HG02840 (cell line): Measurements from ENCODE around the gene ANP32A.
"Not testable (repeated sequence)": the region's sequence is repeated elsewhere in the genome, so short reads cannot be mapped to it uniquely, and the experiment has no call there.

Experiments used
- ATAC-seq: cut with Tn5 transposase; IDR thresholded peaks from one replicate; pipeline ENCODE4 v1.9.1; 2021; ENCODE audit warnings: mild to moderate bottlenecking, moderate library complexity, moderate number of reproducible peaks; ENCODE audit not compliant: unreplicated experiment, low FRiP score

The ANP32A gene

GRCh38 chr15:68820295-68821189 lies at the start of gene ANP32A:
Gene ANP32A, minus strand, starts transcription at chr15:68820895. Its CDS starts 144 bp downstream, at chr15:68820751.
- ATAC-seq, result peak; percentile 57

- no peak for ATAC-seq
Observed at GRCh38 chr15:68868296-68868695, 47.6 kb upstream of the ANP32A start.

- no peak for ATAC-seq
Observed at GRCh38 chr15:68862415-68862814, 41.7 kb upstream of the ANP32A start.

- not testable (repeated sequence) for ATAC-seq
Observed at GRCh38 chr15:68858666-68859065, 38.0 kb upstream of the ANP32A start.

GRCh38 chr15:68857443-68857842 lies 36.7 kb upstream of the ANP32A start:
- ATAC-seq, result not testable (repeated sequence)

GRCh38 chr15:68852461-68852860 lies 31.8 kb upstream of the ANP32A start:
- ATAC-seq, result no peak

GRCh38 chr15:68851971-68852370 lies 31.3 kb upstream of the ANP32A start:
- ATAC-seq, result no peak

GRCh38 chr15:68849497-68849896 lies 28.8 kb upstream of the ANP32A start:
- ATAC-seq, result no peak

GRCh38 chr15:68846851-68847439 lies 26.2 kb upstream of the ANP32A start:
- no peak for ATAC-seq

GRCh38 chr15:68844856-68845550 lies 24.3 kb upstream of the ANP32A start:
- ATAC-seq, result no peak

- ATAC-seq, result no peak
Observed at GRCh38 chr15:68843425-68844311, 23.0 kb upstream of the ANP32A start.

- ATAC-seq, result no peak
Observed at GRCh38 chr15:68842958-68843357, 22.3 kb upstream of the ANP32A start.

GRCh38 chr15:68834346-68834745 lies 13.7 kb upstream of the ANP32A start:
- ATAC-seq, result no peak

- no peak for ATAC-seq
Observed at GRCh38 chr15:68833700-68834331, 13.1 kb upstream of the ANP32A start.

- ATAC-seq, result no peak
Observed at GRCh38 chr15:68830141-68830785, 9.6 kb upstream of the ANP32A start.

- no peak for ATAC-seq
Observed at GRCh38 chr15:68829068-68829467, 8.4 kb upstream of the ANP32A start.

- no peak for ATAC-seq
Observed at GRCh38 chr15:68823561-68823960, 2.9 kb upstream of the ANP32A start.

- ATAC-seq, result no peak
Observed at GRCh38 chr15:68822818-68823217, 2.1 kb upstream of the ANP32A start.

- ATAC-seq, result no peak
Observed at GRCh38 chr15:68821841-68822381, 1.2 kb upstream of the ANP32A start.
